MM.1S (cell line): ENCODE data around the gene EXOSC6.
"Not testable (repeated sequence)": the region's sequence is repeated elsewhere in the genome, so short reads cannot be mapped to it uniquely, and the experiment has no call there.

Experiments used
- CTCF ChIP-seq: fragments of 300-600 bp; sonication (generic); IDR thresholded peaks from 2 replicates; pipeline ENCODE4 v1.5.1; 2016; ENCODE audit warnings: antibody characterized with exemption, low read length, mixed read lengths
- EZH2 ChIP-seq: fragments of 300-600 bp; sonication (generic); optimal IDR thresholded peaks from 2 replicates; pipeline ENCODE3; 2017; ENCODE audit warnings: low read depth, mild to moderate bottlenecking, antibody characterized with exemption, low read length, mixed read lengths

GRCh38 chr16:70197611-70198010 is 54.1 kb downstream of the EXOSC6 start:
- TF ChIP-seq CTCF, EZH2: not testable (repeated sequence)
